ENCODE results near the gene CTTNBP2NL.

The CTTNBP2NL gene

DNA sequence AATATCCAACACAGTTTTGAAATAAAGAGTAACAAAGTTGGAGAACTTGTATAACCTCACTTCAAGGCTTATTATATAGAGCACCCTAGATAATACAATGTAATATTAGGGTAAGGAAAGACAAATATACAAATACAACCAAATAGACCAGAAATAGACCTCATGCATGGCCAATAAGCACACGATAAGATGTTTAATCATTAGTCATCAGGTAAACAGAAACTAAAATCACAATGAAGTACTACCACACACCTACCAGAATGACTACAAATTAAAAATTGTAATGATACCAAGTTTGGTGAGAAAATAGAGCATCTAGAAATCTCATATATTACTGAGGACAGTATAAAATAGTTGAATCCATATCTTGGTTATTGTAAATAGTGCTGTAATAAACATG lies 20.3 kb upstream of the CTTNBP2NL start:
- TF ChIP-seq, protein P1, sequence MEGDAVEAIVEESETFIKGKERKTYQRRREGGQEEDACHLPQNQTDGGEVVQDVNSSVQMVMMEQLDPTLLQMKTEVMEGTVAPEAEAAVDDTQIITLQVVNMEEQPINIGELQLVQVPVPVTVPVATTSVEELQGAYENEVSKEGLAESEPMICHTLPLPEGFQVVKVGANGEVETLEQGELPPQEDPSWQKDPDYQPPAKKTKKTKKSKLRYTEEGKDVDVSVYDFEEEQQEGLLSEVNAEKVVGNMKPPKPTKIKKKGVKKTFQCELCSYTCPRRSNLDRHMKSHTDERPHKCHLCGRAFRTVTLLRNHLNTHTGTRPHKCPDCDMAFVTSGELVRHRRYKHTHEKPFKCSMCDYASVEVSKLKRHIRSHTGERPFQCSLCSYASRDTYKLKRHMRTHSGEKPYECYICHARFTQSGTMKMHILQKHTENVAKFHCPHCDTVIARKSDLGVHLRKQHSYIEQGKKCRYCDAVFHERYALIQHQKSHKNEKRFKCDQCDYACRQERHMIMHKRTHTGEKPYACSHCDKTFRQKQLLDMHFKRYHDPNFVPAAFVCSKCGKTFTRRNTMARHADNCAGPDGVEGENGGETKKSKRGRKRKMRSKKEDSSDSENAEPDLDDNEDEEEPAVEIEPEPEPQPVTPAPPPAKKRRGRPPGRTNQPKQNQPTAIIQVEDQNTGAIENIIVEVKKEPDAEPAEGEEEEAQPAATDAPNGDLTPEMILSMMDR (IDR thresholded peaks at IDR 0.05; ENCODE audit: low read depth, low read length) = no peak
- no peak overlapping the region for H3K4me3 ChIP-seq (ENCODE audit: low read depth, low read length)

DNA sequence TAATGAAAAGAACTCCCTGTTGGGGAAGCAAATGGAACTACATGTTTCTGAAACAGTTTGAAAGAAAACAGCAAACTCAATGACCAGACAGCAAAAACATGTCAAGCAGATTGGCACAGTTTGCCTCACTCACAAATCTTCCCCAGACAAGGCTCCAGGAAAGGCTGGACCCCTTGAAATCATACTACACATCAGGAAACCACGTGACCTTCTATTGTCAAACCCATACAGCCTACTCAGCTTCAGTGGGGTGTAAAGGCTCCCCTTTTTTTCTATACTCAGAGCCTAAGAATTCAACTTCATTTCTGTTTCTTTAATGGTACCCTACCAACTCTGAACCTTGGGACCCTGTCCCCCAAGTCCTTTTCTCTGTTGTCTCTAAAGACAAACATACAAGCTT lies 15.7 kb upstream of the CTTNBP2NL start:
- TF ChIP-seq, protein P1 (IDR thresholded peaks at IDR 0.05; ENCODE audit: low read depth, low read length) = no peak
- H3K4me3 ChIP-seq (ENCODE audit: low read depth, low read length) = no peak overlapping the region

DNA sequence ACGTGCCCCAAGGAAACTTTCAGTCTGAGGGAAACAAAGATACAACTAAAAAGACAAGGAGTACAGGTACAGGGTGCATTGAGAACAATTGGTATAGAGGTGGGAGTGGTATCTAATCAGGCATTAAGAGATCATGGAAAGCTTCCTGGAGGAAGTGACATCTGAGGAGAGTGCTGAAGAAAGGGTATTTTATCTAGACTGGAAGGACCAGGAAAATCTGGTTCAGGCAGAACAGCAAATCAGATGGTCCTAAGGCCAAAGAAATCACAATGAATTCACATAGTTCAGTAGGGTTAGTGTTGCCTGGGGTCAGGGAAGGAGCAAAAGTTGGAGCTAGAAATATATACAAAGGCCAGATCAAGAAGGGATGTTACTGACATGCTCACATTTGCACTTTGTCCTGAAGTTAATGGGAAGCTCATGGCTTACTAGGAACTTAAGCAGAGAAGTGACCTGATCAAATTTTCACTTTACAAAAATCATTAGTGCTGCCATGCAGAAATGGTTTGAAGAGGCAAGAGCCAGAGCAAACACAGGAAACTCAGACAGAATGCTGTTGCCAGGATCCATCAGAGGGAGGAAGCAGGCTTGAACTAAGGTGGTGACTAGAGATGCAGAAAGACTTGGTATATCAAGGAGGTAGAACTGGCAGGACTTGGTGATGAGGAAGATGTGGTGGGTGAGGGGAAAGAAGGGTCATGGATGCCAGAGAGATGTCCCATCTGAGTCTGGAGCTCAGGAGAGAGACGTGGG lies 14.5 kb upstream of the CTTNBP2NL start:
- TF ChIP-seq, protein P1 (IDR thresholded peaks at IDR 0.05; ENCODE audit: low read depth, low read length) = no peak
- H3K4me3 ChIP-seq (ENCODE audit: low read depth, low read length) = no peak overlapping the region

DNA sequence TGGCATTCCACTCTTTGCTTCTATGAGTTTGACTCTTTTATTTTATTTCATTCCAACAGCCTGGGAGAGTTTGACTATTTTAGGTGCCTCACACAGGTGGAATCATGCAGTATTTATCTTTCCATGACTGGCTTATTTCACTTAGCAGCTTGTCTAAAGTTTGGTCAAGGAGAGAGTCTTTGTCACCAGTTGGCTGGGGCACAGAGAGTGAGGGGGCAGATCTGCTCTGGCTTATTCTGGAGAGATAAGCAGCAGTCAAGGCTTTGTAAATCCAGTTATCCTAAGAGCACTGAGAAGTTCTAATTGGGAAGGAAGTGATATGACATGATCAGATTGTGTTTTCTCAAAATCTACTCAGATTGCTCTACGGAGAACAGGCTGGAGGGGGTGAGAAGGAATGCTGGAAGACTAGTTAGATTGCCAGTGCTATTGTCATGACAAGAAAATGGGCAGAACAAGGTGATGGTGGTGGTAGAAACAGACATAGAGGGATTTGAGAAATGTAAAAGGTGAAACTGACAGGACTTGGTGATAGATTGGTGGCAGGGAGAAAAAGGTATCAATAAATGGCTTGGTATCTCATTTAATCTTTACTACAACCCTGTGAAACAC lies 12.1 kb upstream of the CTTNBP2NL start:
- H3K4me3 ChIP-seq (ENCODE audit: low read depth, low read length) = no peak overlapping the region
- TF ChIP-seq, protein P1 (IDR thresholded peaks at IDR 0.05; ENCODE audit: low read depth, low read length) = no peak

DNA sequence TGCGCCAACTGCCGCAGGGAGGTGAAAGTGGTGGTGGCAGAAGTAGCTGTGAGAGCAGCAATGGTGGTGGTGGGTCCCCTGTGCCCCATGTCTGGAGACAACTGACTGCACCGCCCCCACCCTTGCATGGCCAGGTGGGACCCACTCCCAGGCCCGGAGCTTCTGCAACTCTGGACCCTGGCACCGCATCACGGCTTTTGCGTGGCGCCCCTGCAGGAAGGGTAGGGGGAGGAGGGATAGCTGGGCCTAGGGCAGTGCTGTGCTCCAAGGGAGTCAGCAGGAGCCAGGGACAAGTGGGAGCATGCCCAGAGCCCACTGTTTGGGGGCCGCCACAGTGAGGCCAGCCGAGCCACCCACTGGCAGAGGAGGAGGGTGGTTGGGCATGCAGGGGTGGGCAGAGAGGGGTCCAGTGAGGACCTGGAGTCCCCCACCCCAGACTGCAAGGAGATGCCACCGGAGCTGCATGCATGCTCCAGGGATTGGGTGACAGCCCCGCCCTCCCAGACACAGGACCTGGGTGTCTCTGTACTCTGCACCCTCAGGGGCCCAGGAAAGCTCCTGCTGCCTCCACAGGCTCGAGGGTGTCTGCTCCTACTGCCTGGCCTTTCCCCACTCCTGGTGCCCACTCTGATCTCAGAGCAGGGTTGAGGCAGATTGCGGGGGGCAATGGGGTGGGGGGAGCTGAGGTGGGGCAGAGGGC lies 9.8 kb upstream of the CTTNBP2NL start:
- TF ChIP-seq, protein P1 (IDR thresholded peaks at IDR 0.05; ENCODE audit: low read depth, low read length) = no peak

DNA sequence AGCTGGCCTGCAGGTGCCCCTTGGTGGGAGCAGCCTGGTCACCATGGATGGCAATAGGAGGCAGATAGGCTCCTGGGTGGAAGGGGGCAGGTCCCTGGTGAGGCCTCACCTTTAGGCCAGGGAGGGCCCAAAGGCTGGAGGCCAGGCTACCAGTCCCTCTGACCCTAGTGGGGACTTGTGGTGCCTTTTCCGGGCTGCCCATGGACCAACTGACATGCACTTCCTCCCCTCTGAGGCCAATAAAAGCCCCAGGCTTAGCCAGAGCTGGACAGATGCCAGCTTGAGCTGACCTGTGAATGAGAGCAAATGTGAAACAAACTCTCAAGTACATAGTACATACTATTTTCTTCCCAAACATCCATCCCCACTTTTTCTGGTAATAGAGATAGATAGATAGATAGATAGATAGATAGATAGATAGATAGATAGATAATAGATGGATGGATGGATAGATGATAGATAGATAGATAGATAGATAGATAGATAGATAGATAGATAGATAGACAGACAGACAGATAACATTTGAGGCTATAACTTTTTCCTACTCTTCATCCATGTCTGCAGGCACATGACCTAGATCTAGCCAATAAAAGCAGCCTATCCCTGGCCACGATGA lies 9.2 kb upstream of the CTTNBP2NL start:
- H3K4me3 ChIP-seq (ENCODE audit: low read depth, low read length) = no peak overlapping the region
- TF ChIP-seq, protein P1 (IDR thresholded peaks at IDR 0.05; ENCODE audit: low read depth, low read length) = no peak

More for the DNA sequence above, 9.8 kb upstream of the CTTNBP2NL start:
- H3K4me3 ChIP-seq (ENCODE audit: low read depth, low read length) = no peak overlapping the region
